Stimulated activated CD8-positive, alpha-beta memory T cell treated with anti-CD3 and anti-CD28 coated beads, Interleukin-7, amount 100 ng/mL, for 24 hours (primary cell): ENCODE results near the gene LRRC47.

Experiments used
- DNase-seq: peaks from one replicate; pipeline ENCODE4 v3.0.0-alpha.2; 2020; ENCODE audit warnings: low read depth

Gene LRRC47

DNA sequence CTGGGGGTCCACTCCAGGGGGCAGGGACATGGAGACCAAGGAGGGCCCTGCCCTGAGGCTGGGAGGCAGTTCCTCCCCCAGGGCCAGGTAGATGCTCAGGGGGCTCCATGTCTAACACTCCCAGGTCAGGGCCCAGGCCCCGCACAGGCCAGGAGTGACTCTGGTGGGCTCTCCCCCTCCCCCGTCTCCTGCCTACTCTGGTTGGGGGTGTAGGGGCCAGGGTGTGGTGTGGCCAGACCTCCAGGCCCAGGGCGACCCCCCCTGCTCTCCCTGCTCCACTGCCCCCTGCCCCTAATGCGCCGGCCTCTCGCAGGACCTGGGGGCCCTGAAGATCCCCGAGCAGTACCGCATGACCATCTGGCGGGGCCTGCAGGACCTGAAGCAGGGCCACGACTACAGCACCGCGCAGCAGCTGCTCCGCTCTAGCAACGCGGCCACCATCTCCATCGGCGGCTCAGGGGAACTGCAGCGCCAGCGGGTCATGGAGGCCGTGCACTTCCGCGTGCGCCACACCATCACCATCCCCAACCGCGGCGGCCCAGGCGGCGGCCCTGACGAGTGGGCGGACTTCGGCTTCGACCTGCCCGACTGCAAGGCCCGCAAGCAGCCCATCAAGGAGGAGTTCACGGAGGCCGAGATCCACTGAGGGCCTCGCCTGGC, 63.7 kb downstream of the LRRC47 start:
- DNase-seq: no peak

DNA sequence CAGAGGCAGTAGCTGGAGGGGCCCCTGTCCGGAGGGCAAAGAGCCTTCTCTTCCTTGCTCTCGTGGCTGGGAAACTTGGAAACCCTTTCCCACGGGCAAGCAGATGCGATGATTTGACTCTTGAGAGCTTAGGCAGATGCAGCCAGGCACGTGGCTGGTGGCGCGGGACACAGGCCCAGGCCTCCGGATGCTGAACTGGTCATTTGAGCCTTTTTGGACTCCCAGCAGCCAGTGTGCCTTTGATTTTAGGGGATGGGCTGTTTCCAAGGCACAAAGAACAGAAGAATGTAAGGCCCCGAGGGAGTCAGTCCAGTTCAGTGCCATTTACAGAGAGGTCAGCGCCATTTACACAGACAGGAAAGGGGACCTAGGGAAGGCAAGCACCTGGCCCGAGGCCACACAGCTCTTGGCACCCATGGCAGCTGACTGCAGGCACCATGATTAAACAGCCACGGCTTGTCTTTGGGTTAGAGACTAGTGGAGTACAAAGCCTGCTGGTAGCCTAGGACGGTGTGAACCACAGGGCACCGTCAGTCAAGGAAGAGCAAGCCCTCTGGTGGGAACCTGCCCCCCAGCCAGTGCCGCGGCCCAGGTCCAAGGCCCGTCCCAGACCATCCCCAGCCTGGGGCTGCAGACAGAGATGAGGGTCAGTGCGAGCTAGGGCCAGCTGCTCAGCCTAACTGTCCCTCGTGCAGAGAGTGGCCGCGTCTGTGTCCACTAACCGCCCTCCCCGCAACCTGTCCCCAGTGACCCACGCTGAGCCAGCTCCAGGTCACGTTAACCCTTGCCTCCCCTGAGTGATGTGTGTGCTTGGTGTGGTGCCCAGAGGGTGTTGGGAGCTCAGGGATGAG, 64.5 kb downstream of the LRRC47 start:
- DNase-seq: no peak

GRCh38 chr1:3730543-3731247, 65.6 kb downstream of the LRRC47 start:
- DNase-seq: no peak

DNA sequence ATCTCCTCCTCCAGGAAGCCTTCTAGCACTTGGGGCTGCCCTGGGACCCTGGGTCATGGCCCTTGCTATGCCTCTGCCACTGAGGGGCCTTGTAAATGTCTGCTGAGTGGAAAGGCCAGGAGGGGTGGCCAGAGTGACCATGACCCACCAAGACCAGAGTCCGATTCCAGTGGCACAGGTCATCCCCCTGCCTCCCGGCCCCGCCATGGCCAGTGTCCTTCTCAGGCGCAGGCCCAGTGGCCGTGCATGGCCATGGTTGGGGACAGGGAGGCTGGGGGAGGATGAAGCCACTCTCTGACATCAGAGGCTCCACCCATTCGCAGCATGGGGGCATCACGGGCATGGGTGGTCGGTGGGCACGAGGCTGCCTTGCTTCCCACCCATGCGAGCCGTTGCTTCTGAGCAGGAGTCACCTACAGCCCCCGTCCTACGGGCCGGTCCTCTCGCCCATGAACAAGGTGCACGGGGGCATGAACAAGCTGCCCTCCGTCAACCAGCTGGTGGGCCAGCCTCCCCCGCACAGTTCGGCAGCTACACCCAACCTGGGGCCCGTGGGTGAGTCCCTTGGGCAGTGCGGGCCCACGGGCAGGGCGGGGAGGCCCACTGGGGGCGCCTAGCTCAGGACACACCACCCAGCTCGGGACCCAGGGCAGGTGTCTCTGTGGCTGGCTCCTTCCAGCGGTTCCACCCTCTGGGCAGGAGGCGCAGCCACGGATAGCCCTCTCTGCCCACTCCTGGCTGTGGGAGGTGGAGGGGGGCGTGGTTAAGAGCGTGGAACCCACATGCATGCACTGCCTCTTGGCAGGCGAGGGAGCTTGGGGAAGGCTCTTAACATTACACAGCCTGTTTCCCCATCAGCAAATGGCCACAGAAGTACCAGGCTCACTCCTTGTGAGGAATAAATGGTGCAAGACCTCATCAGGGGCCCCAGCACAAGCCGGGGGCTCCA, 66.4 kb downstream of the LRRC47 start:
- no peak for DNase-seq
